ENCODE measurements around the gene FAM180A.

Gene FAM180A

GRCh38 chr7:135734343-135734689, 14.3 kb downstream of the FAM180A start:
- H3K4me1 ChIP-seq: no peaks in the 10 kb centered on the region

GRCh38 chr7:135733603-135734342, 14.8 kb downstream of the FAM180A start:
- Histone ChIP-seq H3K9ac (no peak overlapping the region), H2AFZ (no peak overlapping the region), H3K9me3 (ENCODE audit: control insufficient read depth, low read length) (no peaks in the 10 kb centered on the region), H3K79me2 (no peaks in the 10 kb centered on the region), H3K36me3 (ENCODE audit: control insufficient read depth, insufficient read depth, low read length) (no peaks in the 10 kb centered on the region), H3K27ac (no peak overlapping the region), H3K27me3 (ENCODE audit: control insufficient read depth, insufficient read depth, low read length) (no peaks in the 10 kb centered on the region), H3K4me1 (no peaks in the 10 kb centered on the region), H3K4me2 (ENCODE audit: low read length) (no peak overlapping the region), H3K4me3 (ENCODE audit: low read depth, low read length) (no peak overlapping the region)
- TF ChIP-seq, protein P1, sequence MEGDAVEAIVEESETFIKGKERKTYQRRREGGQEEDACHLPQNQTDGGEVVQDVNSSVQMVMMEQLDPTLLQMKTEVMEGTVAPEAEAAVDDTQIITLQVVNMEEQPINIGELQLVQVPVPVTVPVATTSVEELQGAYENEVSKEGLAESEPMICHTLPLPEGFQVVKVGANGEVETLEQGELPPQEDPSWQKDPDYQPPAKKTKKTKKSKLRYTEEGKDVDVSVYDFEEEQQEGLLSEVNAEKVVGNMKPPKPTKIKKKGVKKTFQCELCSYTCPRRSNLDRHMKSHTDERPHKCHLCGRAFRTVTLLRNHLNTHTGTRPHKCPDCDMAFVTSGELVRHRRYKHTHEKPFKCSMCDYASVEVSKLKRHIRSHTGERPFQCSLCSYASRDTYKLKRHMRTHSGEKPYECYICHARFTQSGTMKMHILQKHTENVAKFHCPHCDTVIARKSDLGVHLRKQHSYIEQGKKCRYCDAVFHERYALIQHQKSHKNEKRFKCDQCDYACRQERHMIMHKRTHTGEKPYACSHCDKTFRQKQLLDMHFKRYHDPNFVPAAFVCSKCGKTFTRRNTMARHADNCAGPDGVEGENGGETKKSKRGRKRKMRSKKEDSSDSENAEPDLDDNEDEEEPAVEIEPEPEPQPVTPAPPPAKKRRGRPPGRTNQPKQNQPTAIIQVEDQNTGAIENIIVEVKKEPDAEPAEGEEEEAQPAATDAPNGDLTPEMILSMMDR (IDR thresholded peaks at IDR 0.05): no peak

More at GRCh38 chr7:135734343-135734689, 14.3 kb downstream of the FAM180A start:
- TF ChIP-seq, protein P1 (IDR thresholded peaks at IDR 0.05): no peak
- Histone ChIP-seq H3K9ac (no peak overlapping the region), H3K9me3 (ENCODE audit: control insufficient read depth, low read length) (no peaks in the 10 kb centered on the region), H3K79me2 (no peaks in the 10 kb centered on the region), H3K4me2 (ENCODE audit: low read length) (no peak overlapping the region), H2AFZ (no peak overlapping the region), H3K36me3 (ENCODE audit: control insufficient read depth, insufficient read depth, low read length) (no peaks in the 10 kb centered on the region), H3K27ac (no peak overlapping the region), H3K4me3 (ENCODE audit: low read depth, low read length) (no peak overlapping the region), H3K27me3 (ENCODE audit: control insufficient read depth, insufficient read depth, low read length) (no peaks in the 10 kb centered on the region)

DNA sequence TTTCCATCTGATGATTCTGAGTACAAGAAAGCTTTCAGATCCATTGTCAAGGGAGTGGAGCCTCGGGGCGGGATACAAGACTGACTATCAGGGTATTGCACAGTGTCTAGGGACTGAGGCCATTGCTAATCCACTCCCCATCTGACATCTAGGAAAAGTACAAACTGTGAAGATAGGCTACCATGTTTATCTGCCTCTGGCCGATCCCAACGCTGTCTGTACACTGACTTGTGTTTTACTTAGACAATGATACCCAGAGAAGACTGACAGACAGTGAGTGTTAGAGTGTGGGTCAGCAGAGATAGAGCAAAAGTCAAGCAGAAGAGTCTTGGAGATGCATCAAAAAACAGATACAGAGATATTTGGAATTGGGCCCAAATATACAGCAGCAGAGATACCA, 17.5 kb downstream of the FAM180A start:
- H3K9me3 ChIP-seq (ENCODE audit: control insufficient read depth, low read length): no peaks in the 10 kb centered on the region
- no peak overlapping the region for H2AFZ ChIP-seq
- H3K27ac ChIP-seq: no peak overlapping the region

DNA sequence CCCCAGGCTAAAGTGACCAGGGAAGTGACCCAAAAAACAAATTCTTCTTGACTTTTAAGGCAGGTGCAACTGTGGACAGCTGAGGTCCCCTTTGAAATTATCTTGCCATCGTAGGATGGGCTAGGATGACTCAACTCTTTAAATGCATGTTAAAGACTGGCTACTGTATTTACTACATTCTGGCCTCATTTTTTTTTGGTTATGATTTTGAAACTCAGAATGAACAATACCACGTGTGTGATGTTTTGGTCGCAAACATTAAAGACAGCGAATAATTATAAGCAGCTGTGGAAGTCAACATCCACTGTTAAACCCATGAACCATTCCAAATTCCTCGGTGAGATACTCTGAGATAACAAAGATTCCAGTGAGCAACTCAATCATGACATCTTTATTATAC, 19.4 kb downstream of the FAM180A start:
- H3K4me3 ChIP-seq (ENCODE audit: low read depth, low read length): no peak overlapping the region
- H3K4me1 ChIP-seq: no peaks in the 10 kb centered on the region
- H3K4me2 ChIP-seq (ENCODE audit: low read length): no peak overlapping the region
- H3K36me3 ChIP-seq (ENCODE audit: control insufficient read depth, insufficient read depth, low read length): no peaks in the 10 kb centered on the region
- no peak overlapping the region for H2AFZ ChIP-seq
- no peaks in the 10 kb centered on the region for H3K9me3 ChIP-seq (ENCODE audit: control insufficient read depth, low read length)
- H3K27ac ChIP-seq: no peak overlapping the region
- no peak overlapping the region for H3K9ac ChIP-seq
- no peaks in the 10 kb centered on the region for H3K79me2 ChIP-seq
- TF ChIP-seq, protein P1 (IDR thresholded peaks at IDR 0.05): no peak
- H3K27me3 ChIP-seq (ENCODE audit: control insufficient read depth, insufficient read depth, low read length): no peaks in the 10 kb centered on the region

More for the DNA sequence above, 17.5 kb downstream of the FAM180A start:
- H3K79me2 ChIP-seq: no peaks in the 10 kb centered on the region
- H3K9ac ChIP-seq: no peak overlapping the region
- H3K27me3 ChIP-seq (ENCODE audit: control insufficient read depth, insufficient read depth, low read length): no peaks in the 10 kb centered on the region
- H3K4me3 ChIP-seq (ENCODE audit: low read depth, low read length): no peak overlapping the region
- H3K4me2 ChIP-seq (ENCODE audit: low read length): no peak overlapping the region
- H3K36me3 ChIP-seq (ENCODE audit: control insufficient read depth, insufficient read depth, low read length): no peaks in the 10 kb centered on the region
- TF ChIP-seq, protein P1 (IDR thresholded peaks at IDR 0.05): no peak
- H3K4me1 ChIP-seq: no peaks in the 10 kb centered on the region

- H3K4me2 ChIP-seq (ENCODE audit: low read length): no peak within 1 kb of the TSS
- H2AFZ ChIP-seq: no peak within 1 kb of the TSS
- H3K4me3 ChIP-seq (ENCODE audit: low read depth, low read length): no peak within 1 kb of the TSS
- no peaks in the 10 kb centered on the region for H3K79me2 ChIP-seq
- no peaks in the 10 kb centered on the region for H3K4me1 ChIP-seq
- H3K27ac ChIP-seq: no peak within 1 kb of the TSS
- no peaks in the 10 kb centered on the region for H3K27me3 ChIP-seq (ENCODE audit: control insufficient read depth, insufficient read depth, low read length)
- H3K36me3 ChIP-seq (ENCODE audit: control insufficient read depth, insufficient read depth, low read length): no peaks in the 10 kb centered on the region
- H3K9me3 ChIP-seq (ENCODE audit: control insufficient read depth, low read length): no peaks in the 10 kb centered on the region
- TF ChIP-seq, protein P1 (IDR thresholded peaks at IDR 0.05): no peak
- H3K9ac ChIP-seq: no peak within 1 kb of the TSS
Observed at GRCh38 chr7:135728136-135728669, 20.4 kb downstream of the FAM180A start, which contains the start of gene SLC13A4. Gene SLC13A4 (minus strand): TSS chr7:135728186. CDS start chr7:135727496, 690 bp downstream.

All from parathyroid adenoma (tissue), 2 donors.